ENCODE data around the gene MCUB. TPM values are rescaled to one million over a fixed set of nuclear protein-coding genes. Genes with fewer than 3 reads are reported as not detected.

MCUB gene
- total RNA-seq, 1 donor from 2014 or later = 14.8 TPM

GRCh38 chr4:109684727-109685126 lies 124.7 kb downstream of the MCUB start:
- no peak for DNase-seq (ENCODE audit: extremely low spot score, unreplicated experiment)
- H3K4me3 Mint-ChIP-seq (ENCODE audit: unreplicated experiment) = no peak overlapping the region
- no peaks in the 10 kb centered on the region for H3K27me3 Mint-ChIP-seq (ENCODE audit: unreplicated experiment)
- H3K4me1 Mint-ChIP-seq (ENCODE audit: unreplicated experiment) = no peaks in the 10 kb centered on the region
- no peak overlapping the region for H3K27ac Mint-ChIP-seq (ENCODE audit: unreplicated experiment)
- no peaks in the 10 kb centered on the region for H3K9me3 Mint-ChIP-seq (ENCODE audit: unreplicated experiment)
- H3K36me3 Mint-ChIP-seq (ENCODE audit: unreplicated experiment) = peaks cover 35% of the 10 kb centered on the region
- TF ChIP-seq CTCF (IDR thresholded peaks at IDR 0.05) = no peak

- Mint-ChIP-seq H3K9me3 (ENCODE audit: unreplicated experiment) (no peaks in the 10 kb centered on the region), H3K36me3 (ENCODE audit: unreplicated experiment) (peaks cover 49% of the 10 kb centered on the region), H3K27ac (ENCODE audit: unreplicated experiment) (no peak overlapping the region), H3K4me3 (ENCODE audit: unreplicated experiment) (no peak overlapping the region), H3K4me1 (ENCODE audit: unreplicated experiment) (no peaks in the 10 kb centered on the region), H3K27me3 (ENCODE audit: unreplicated experiment) (no peaks in the 10 kb centered on the region)
- DNase-seq (ENCODE audit: extremely low spot score, unreplicated experiment) = no peak
- TF ChIP-seq CTCF (IDR thresholded peaks at IDR 0.05) = no peak
Measured at GRCh38 chr4:109690690-109691410, 130.8 kb downstream of the MCUB start.

GRCh38 chr4:109691411-109691920 lies 131.4 kb downstream of the MCUB start:
- H3K27ac Mint-ChIP-seq (ENCODE audit: unreplicated experiment) = no peak overlapping the region
- no peaks in the 10 kb centered on the region for H3K4me1 Mint-ChIP-seq (ENCODE audit: unreplicated experiment)
- H3K36me3 Mint-ChIP-seq (ENCODE audit: unreplicated experiment) = peaks cover 49% of the 10 kb centered on the region
- no peaks in the 10 kb centered on the region for H3K27me3 Mint-ChIP-seq (ENCODE audit: unreplicated experiment)
- no peak overlapping the region for H3K4me3 Mint-ChIP-seq (ENCODE audit: unreplicated experiment)
- DNase-seq (ENCODE audit: extremely low spot score, unreplicated experiment) = no peak
- TF ChIP-seq CTCF (IDR thresholded peaks at IDR 0.05) = no peak
- no peaks in the 10 kb centered on the region for H3K9me3 Mint-ChIP-seq (ENCODE audit: unreplicated experiment)

- H3K27me3 Mint-ChIP-seq (ENCODE audit: unreplicated experiment) = no peaks in the 10 kb centered on the region
- TF ChIP-seq CTCF (IDR thresholded peaks at IDR 0.05) = no peak
- H3K4me1 Mint-ChIP-seq (ENCODE audit: unreplicated experiment) = peaks cover 20% of the 10 kb centered on the region
- no peak for DNase-seq (ENCODE audit: extremely low spot score, unreplicated experiment)
- H3K36me3 Mint-ChIP-seq (ENCODE audit: unreplicated experiment) = peaks cover 20% of the 10 kb centered on the region
- no peak overlapping the region for H3K27ac Mint-ChIP-seq (ENCODE audit: unreplicated experiment)
- no peaks in the 10 kb centered on the region for H3K9me3 Mint-ChIP-seq (ENCODE audit: unreplicated experiment)
- no peak overlapping the region for H3K4me3 Mint-ChIP-seq (ENCODE audit: unreplicated experiment)
Measured at GRCh38 chr4:109698656-109699055, 138.6 kb downstream of the MCUB start.

GRCh38 chr4:109699553-109700225 lies 139.6 kb downstream of the MCUB start:
- H3K4me3 Mint-ChIP-seq (ENCODE audit: unreplicated experiment) = no peak overlapping the region
- H3K27ac Mint-ChIP-seq (ENCODE audit: unreplicated experiment) = no peak overlapping the region
- H3K27me3 Mint-ChIP-seq (ENCODE audit: unreplicated experiment) = no peaks in the 10 kb centered on the region
- H3K36me3 Mint-ChIP-seq (ENCODE audit: unreplicated experiment) = peaks cover 13% of the 10 kb centered on the region
- H3K9me3 Mint-ChIP-seq (ENCODE audit: unreplicated experiment) = no peaks in the 10 kb centered on the region
- no peak for TF ChIP-seq CTCF (IDR thresholded peaks at IDR 0.05)
- H3K4me1 Mint-ChIP-seq (ENCODE audit: unreplicated experiment) = peaks cover 25% of the 10 kb centered on the region
- no peak for DNase-seq (ENCODE audit: extremely low spot score, unreplicated experiment)
